H1 (cell line): Measurements from ENCODE around the gene SMARCC2. TPM values are rescaled to one million over a fixed set of nuclear protein-coding genes. Genes with fewer than 3 reads are reported as not detected.
A peak's percentile ranks its signal among the peaks of the same experiment; 100 is the strongest.

Experiments
- CTCF ChIA-PET: fragments of 300-600 bp; sonication (Branson Sonifier 250); formaldehyde crosslinking; loops from one replicate; lab custom pipeline; 2021; ENCODE audit not compliant: partially characterized antibody; lab: Charles Lee
- POLR2A ChIA-PET: fragments of 300-600 bp; sonication (Branson Sonifier 250); formaldehyde crosslinking; loops from one replicate; lab custom pipeline; 2021; ENCODE audit warnings: inconsistent platforms; ENCODE audit not compliant: partially characterized antibody; lab: Charles Lee
- DNase-seq, 2 experiments: peaks; one replicate each; pipeline versions ENCODE4 v3.0.0 to v3.0.0-alpha.2; 2010 to 2022; ENCODE audit warnings: low spot score in 2 of 2, low read depth in 1 of 2, mixed read lengths in 1 of 2
- FAIRE-seq: peaks from 2 replicates; lab custom pipeline; 2011; peaks lifted over from hg19 to GRCh38; lab: Jason Lieb, UNC
- H2AFZ ChIP-seq: 2 replicates; pipeline ENCODE4 v1.8.1; 2012; ENCODE audit warnings: low read length, inconsistent platforms
- H2AK5ac ChIP-seq: 2 replicates; pipeline ENCODE4 v1.6.1; 2013; ENCODE audit warnings: low read depth, low read length
- H2BK120ac ChIP-seq: replicated peaks from 2 replicates; pipeline ENCODE3; 2013; ENCODE audit warnings: low read depth, low read length, inconsistent platforms
- H2BK12ac ChIP-seq: 2 replicates; pipeline ENCODE4 v1.6.1; 2013; ENCODE audit warnings: low read depth, low read length
- H2BK15ac ChIP-seq: 2 replicates; pipeline ENCODE4 v1.6.1; 2013; ENCODE audit warnings: low read length
- H2BK20ac ChIP-seq: 2 replicates; pipeline ENCODE4 v1.6.1; 2013; ENCODE audit warnings: low read length
- H2BK5ac ChIP-seq: 2 replicates; pipeline ENCODE4 v1.6.1; 2013; ENCODE audit warnings: low read depth, low read length
- H3K14ac ChIP-seq: 2 replicates; pipeline ENCODE4 v1.6.1; 2013; ENCODE audit warnings: inconsistent platforms; ENCODE audit not compliant: insufficient read length
- H3K18ac ChIP-seq: 2 replicates; pipeline ENCODE4 v1.6.1; 2013; ENCODE audit warnings: low read length; ENCODE audit errors: extremely low read depth
- H3K23ac ChIP-seq: 2 replicates; pipeline ENCODE4 v1.6.1; 2013; ENCODE audit warnings: inconsistent platforms; ENCODE audit not compliant: insufficient read length
- H3K23me2 ChIP-seq: 2 replicates; pipeline ENCODE4 v1.6.1; 2013; ENCODE audit warnings: low read depth, low read length
- H3K27ac ChIP-seq: 2 replicates; pipeline ENCODE4 v1.6.1; 2011; ENCODE audit warnings: low read depth, low read length, inconsistent platforms
- H3K27me3 ChIP-seq, 4 experiments: replicated peaks in 1 of 4; 1 replicate in 1 of 4; 2 replicates in 3 of 4; pipeline versions ENCODE4 v1.6.1 to v1.8.1; 2011 to 2013; ENCODE audit warnings: low read length in 3 of 4, mild to moderate bottlenecking in 3 of 4, inconsistent platforms in 2 of 4, mixed read lengths in 2 of 4, moderate library complexity in 1 of 4; ENCODE audit not compliant: control insufficient read depth in 3 of 4, insufficient read depth in 3 of 4; ENCODE audit errors: extremely low read depth in 1 of 4
- H3K36me3 ChIP-seq, 4 experiments: 2 replicates each; pipeline versions ENCODE4 v1.6.1 to v1.8.1; 2011 to 2013; ENCODE audit warnings: mild to moderate bottlenecking in 4 of 4, low read length in 3 of 4, moderate library complexity in 2 of 4, control low read depth in 1 of 4, inconsistent platforms in 1 of 4; ENCODE audit not compliant: insufficient read depth in 4 of 4, control insufficient read depth in 2 of 4
- H3K4ac ChIP-seq: replicated peaks from 2 replicates; pipeline ENCODE3; 2013; ENCODE audit warnings: low read length, low read depth, mixed read lengths, inconsistent platforms; ENCODE audit not compliant: insufficient read length
- H3K4me1 ChIP-seq, 4 experiments: replicated peaks in 1 of 4; 1 replicate in 1 of 4; 2 replicates in 3 of 4; pipeline versions ENCODE4 v1.6.1 to v1.8.1; 2011 to 2013; ENCODE audit warnings: low read length in 3 of 4, inconsistent platforms in 2 of 4, mixed read lengths in 1 of 4; ENCODE audit not compliant: insufficient read depth in 4 of 4, control insufficient read depth in 3 of 4
- H3K4me2 ChIP-seq, 2 experiments: 2 replicates each; pipeline versions ENCODE4 v1.6.1 to v1.8.1; 2011 to 2013; ENCODE audit warnings: low read depth in 2 of 2, low read length in 2 of 2, control low read depth in 1 of 2, inconsistent platforms in 1 of 2, mild to moderate bottlenecking in 1 of 2; ENCODE audit not compliant: insufficient read depth in 1 of 2
- H3K4me3 ChIP-seq, 4 experiments: fragments of 200-600, 300-600 bp in 1 of 4; sonication (generic), shearing (Covaris generic), sonication (Bioruptor Twin) in 1 of 4; 2 replicates each; pipeline versions ENCODE4 v1.5.1 to v1.8.1; 2011 to 2016; ENCODE audit warnings: low read length in 4 of 4, low read depth in 3 of 4, control low read depth in 2 of 4, inconsistent platforms in 2 of 4, mild to moderate bottlenecking in 2 of 4, mixed read lengths in 1 of 4, moderate library complexity in 1 of 4; ENCODE audit not compliant: insufficient read depth in 2 of 4; ENCODE audit errors: extremely low read depth in 1 of 4
- H3K56ac ChIP-seq: replicated peaks from 2 replicates; pipeline ENCODE3; 2013; ENCODE audit warnings: low read depth, mild to moderate bottlenecking, mixed read lengths, low read length, inconsistent platforms; ENCODE audit not compliant: insufficient read length
- H3K79me1 ChIP-seq: 2 replicates; pipeline ENCODE4 v1.6.1; 2013; ENCODE audit warnings: low read depth, low read length, control low read depth
- H3K79me2 ChIP-seq, 2 experiments: 2 replicates each; pipeline versions ENCODE4 v1.6.1 to v1.8.1; 2012 to 2013; ENCODE audit warnings: low read length in 2 of 2, mild to moderate bottlenecking in 2 of 2, inconsistent platforms in 1 of 2; ENCODE audit not compliant: insufficient read depth in 2 of 2, control insufficient read depth in 1 of 2
- H3K9ac ChIP-seq, 4 experiments: replicated peaks in 1 of 4; 1 replicate in 1 of 4; 2 replicates in 3 of 4; pipeline versions ENCODE4 v1.6.1 to v1.8.1; 2011 to 2013; ENCODE audit warnings: low read depth in 3 of 4, low read length in 3 of 4, control low read depth in 2 of 4, mild to moderate bottlenecking in 2 of 4, moderate library complexity in 2 of 4, inconsistent platforms in 1 of 4; ENCODE audit errors: extremely low read depth in 1 of 4
- H3K9me3 ChIP-seq, 2 experiments: 2 replicates each; pipeline versions ENCODE4 v1.6.1 to v1.8.1; 2012 to 2013; ENCODE audit warnings: mild to moderate bottlenecking in 2 of 2, moderate library complexity in 2 of 2, control low read depth in 1 of 2, inconsistent platforms in 1 of 2, low read depth in 1 of 2, low read length in 1 of 2, mixed read lengths in 1 of 2; ENCODE audit not compliant: insufficient read depth in 2 of 2
- H4K20me1 ChIP-seq, 2 experiments: replicated peaks in 1 of 2; 2 replicates each; pipeline versions ENCODE3 to v1.8.1; 2011 to 2013; ENCODE audit warnings: inconsistent platforms in 2 of 2, low read length in 2 of 2, mild to moderate bottlenecking in 1 of 2; ENCODE audit not compliant: insufficient read depth in 2 of 2, control insufficient read depth in 1 of 2
- H4K5ac ChIP-seq: 2 replicates; pipeline ENCODE4 v1.6.1; 2013; ENCODE audit warnings: low read length, low read depth, mixed read lengths, inconsistent platforms; ENCODE audit not compliant: insufficient read length
- H4K8ac ChIP-seq: 2 replicates; pipeline ENCODE4 v1.8.0; 2013; ENCODE audit warnings: mild to moderate bottlenecking, moderate library complexity, low read length, inconsistent platforms; ENCODE audit not compliant: insufficient read depth; ENCODE audit errors: extremely low read depth
- H4K91ac ChIP-seq: replicated peaks from 2 replicates; pipeline ENCODE3; 2013; ENCODE audit warnings: low read length, mixed read lengths, inconsistent platforms; ENCODE audit not compliant: insufficient read length
- FOSL1 ChIP-seq: IDR thresholded peaks from 2 replicates; pipeline ENCODE4 v1.6.1; 2011; ENCODE audit warnings: mild to moderate bottlenecking, low read depth, low read length, moderate library complexity; ENCODE audit not compliant: insufficient read depth
- GABPA ChIP-seq: IDR thresholded peaks from 2 replicates; pipeline ENCODE4 v1.6.1; 2011; ENCODE audit warnings: mild to moderate bottlenecking, low read length, moderate library complexity, borderline replicate concordance; ENCODE audit not compliant: insufficient read depth
- HDAC2 ChIP-seq, 2 experiments: fragments of 300-600 bp in 1 of 2; sonication (generic) in 1 of 2; IDR thresholded peaks; 2 replicates each; pipeline ENCODE4 v1.6.1; 2011 to 2012; ENCODE audit warnings: low read depth in 2 of 2, low read length in 2 of 2, mild to moderate bottlenecking in 2 of 2, moderate library complexity in 2 of 2, borderline replicate concordance in 1 of 2, inconsistent platforms in 1 of 2
- POU5F1 ChIP-seq: IDR thresholded peaks from 2 replicates; pipeline ENCODE4 v1.6.1; 2011; ENCODE audit warnings: low read depth, mild to moderate bottlenecking, low read length, moderate library complexity
- RNF2 ChIP-seq: fragments of 200-900, 300-1000 bp; sonication (generic); IDR thresholded peaks from 2 replicates; pipeline ENCODE4 v1.7.1; 2016; ENCODE audit warnings: borderline replicate concordance, low read depth, mild to moderate bottlenecking, antibody characterized with exemption, low read length; ENCODE audit not compliant: poor library complexity, severe bottlenecking; ENCODE audit errors: missing control alignments
- SIN3A ChIP-seq, 2 experiments: IDR thresholded peaks in 1 of 2; conservative IDR thresholded peaks in 1 of 2; 2 replicates each; pipeline ENCODE4 v1.6.1; 2011 to 2012; ENCODE audit warnings: low read length in 2 of 2, improper control_type of control experiment in 1 of 2, low read depth in 1 of 2, mild to moderate bottlenecking in 1 of 2
- TEAD4 ChIP-seq: IDR thresholded peaks from 2 replicates; pipeline ENCODE4 v1.6.1; 2012; ENCODE audit warnings: low read depth, low read length, inconsistent platforms, mixed read lengths
- YY1 ChIP-seq: IDR thresholded peaks from 2 replicates; pipeline ENCODE4 v1.6.1; 2011; ENCODE audit warnings: low read depth, mild to moderate bottlenecking, low read length
- WGBS, 2 experiments: shearing (Covaris generic) in 1 of 2; methylation state at CpG; one replicate each; pipeline versions ENCODE4 v1.1.6 to v1.1.7; 2013 to 2015; ENCODE audit warnings: low lambda C conversion rate in 2 of 2, mixed read lengths in 2 of 2, inconsistent platforms in 1 of 2, low coverage in 1 of 2, missing lambda C conversion rate in 1 of 2; ENCODE audit not compliant: insufficient replicate concordance in 2 of 2, insufficient coverage in 1 of 2, insufficient read length in 1 of 2; ENCODE audit errors: extremely low coverage in 1 of 2, missing lambda C conversion rate in 1 of 2; 5-methylcytosine and 5-hydroxymethylcytosine counted together
- polyA plus RNA-seq, 7 experiments: library from polyadenylated mRNA; depleted of rRNA in 3 of 7; stranded (reverse) in 5 of 7; unstranded in 2 of 7; fragments of >200 nt in 5 of 7; fragments of 200-250 nt in 2 of 7; gene quantifications; 1 replicate in 5 of 7; 2 replicates in 1 of 7; 4 replicates in 1 of 7; pipeline versions ENCODE4 v1.2.1 to v1.2.3, GENCODE V29; 2011 to 2013; ENCODE audit warnings: missing spikeins in 2 of 7, mixed read lengths in 2 of 7
- total RNA-seq: library from RNA; stranded (reverse); fragmentation: NEBNext Ultra II Directional; extraction: Animal tissue kit (Norgen Biotek cat#: 25700); gene quantifications from 2 replicates; pipeline ENCODE4 v1.2.1, GENCODE V29; 2021
- TF ChIP-seq, protein P1 (sequence below): IDR thresholded peaks from 2 replicates; pipeline ENCODE4 v1.6.1; 2012; ENCODE audit warnings: inconsistent platforms

SMARCC2 gene
- total and polyA plus RNA-seq, 2 of the 8 experiments (the other 6 are each of a cell fraction or from before 2014, with no cell fraction given): 33.9 to 78.5 TPM

DNA sequence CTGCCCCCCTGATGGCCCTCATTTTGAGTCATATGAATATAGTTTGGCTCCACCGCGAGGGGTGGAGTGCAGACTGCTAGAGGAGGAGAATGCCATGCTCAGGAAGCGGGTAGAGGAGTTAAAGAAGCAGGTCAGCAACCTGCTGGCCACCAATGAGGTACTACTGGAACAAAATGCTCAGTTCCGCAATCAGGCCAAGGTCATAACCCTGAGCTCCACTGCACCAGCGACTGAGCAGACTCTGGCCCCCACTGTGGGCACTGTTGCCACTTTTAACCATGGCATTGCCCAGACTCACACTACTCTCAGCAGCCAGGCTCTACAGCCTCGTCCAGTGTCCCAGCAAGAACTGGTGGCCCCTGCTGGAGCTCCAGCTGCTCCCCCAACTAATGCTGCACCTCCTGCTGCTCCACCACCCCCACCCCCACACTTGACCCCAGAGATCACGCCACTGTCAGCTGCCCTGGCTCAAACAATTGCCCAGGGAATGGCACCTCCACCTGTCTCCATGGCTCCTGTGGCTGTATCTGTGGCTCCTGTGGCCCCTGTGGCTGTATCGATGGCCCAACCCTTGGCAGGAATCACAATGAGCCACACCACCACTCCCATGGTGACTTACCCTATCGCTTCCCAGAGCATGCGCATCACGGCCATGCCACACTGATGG, 67.9 kb downstream of the SMARCC2 start:
- FAIRE-seq: no peak
- Histone ChIP-seq H3K56ac (no peak overlapping the region), H3K79me1 (no peaks in the 10 kb centered on the region; the same call in 1 of the 2 replicates), H4K5ac (no peak overlapping the region), H3K23me2 (peaks cover 10% of the 10 kb centered on the region), H3K36me3 (peaks cover 0 to 19% (median 7%) of the 10 kb centered on the region in 4 experiments; a peak in 7 of 8 replicates), H2AFZ (no peak overlapping the region), H2AK5ac (no peak overlapping the region), H4K20me1 (peaks cover 0 to 3% of the 10 kb centered on the region in 2 experiments), H2BK15ac (no peak overlapping the region), H3K4ac (no peak overlapping the region), H2BK120ac (no peak overlapping the region), H3K4me1 (peaks cover 0 to 10% (median 7%) of the 10 kb centered on the region in 4 experiments; a peak in 5 of 7 replicates), H3K9me3 (no peaks in the 10 kb centered on the region), H3K79me2 (peaks cover 3 to 13% of the 10 kb centered on the region in 2 experiments; a peak in 3 of 4 replicates), H2BK20ac (no peak overlapping the region), H4K91ac (no peak overlapping the region), H3K14ac (no peak overlapping the region), H3K4me3 (no peak overlapping the region), H2BK12ac (no peak overlapping the region), H4K8ac (peak overlapping the region; percentile 4; the same call in 1 of the 2 replicates), H3K18ac (no peak overlapping the region), H3K4me2 (no peak overlapping the region), H3K27me3 (no peaks in the 10 kb centered on the region), H3K23ac (no peak overlapping the region), H3K27ac (no peak overlapping the region), H2BK5ac (no peak overlapping the region), H3K9ac (no peak overlapping the region)
- WGBS, 2 experiments: 93% methylated on average over 11 of the region's 11 CpGs; no CpG with 5 or more reads in 1 of the 2 experiments
- POLR2A ChIA-PET: interaction anchor here (1.3 to 7.1 kb wide), 3 partner anchors 11 to 115 kb away, joined by 3 to 267 read pairs (median 4); partner anchors contain the start of gene PA2G4
- CTCF ChIA-PET: interaction anchor here (0.6 to 5.3 kb wide), 7 partner anchors 8 to 1493 kb away, joined by 3 to 47 read pairs (median 22); partner anchors contain the start of genes ESYT1, MYL6B and RNF41
- no peak for DNase-seq
- TF ChIP-seq, protein P1, sequence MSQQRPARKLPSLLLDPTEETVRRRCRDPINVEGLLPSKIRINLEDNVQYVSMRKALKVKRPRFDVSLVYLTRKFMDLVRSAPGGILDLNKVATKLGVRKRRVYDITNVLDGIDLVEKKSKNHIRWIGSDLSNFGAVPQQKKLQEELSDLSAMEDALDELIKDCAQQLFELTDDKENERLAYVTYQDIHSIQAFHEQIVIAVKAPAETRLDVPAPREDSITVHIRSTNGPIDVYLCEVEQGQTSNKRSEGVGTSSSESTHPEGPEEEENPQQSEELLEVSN: no peak
- TF ChIP-seq GABPA (no peak), HDAC2 (IDR thresholded peaks at IDR 0.05; ENCODE audit: borderline replicate concordance in 1 of 2, low read depth in 2 of 2, low read length in 2 of 2) (no peak), TEAD4 (no peak), FOSL1 (no peak), POU5F1 (no peak), RNF2 (no peak), SIN3A (conservative IDR thresholded peaks at IDR 0.05 in 1 of 2, IDR thresholded peaks at IDR 0.05 in 1 of 2; ENCODE audit: low read depth in 1 of 2, low read length in 2 of 2) (no peak), YY1 (no peak)
